ENCODE data around the gene TMEM86A. TPM values are rescaled to one million over a fixed set of nuclear protein-coding genes. Genes with fewer than 3 reads are reported as not detected.

The TMEM86A gene
- total RNA-seq, 4 donors from 2014 or later: 5.4 to 11.0 (median 6.8) TPM

GRCh38 chr11:18727479-18728236, 29.1 kb downstream of the TMEM86A start:
- peak in 1 of 2 donors; percentile 16 for DNase-seq (ENCODE audit: low spot score in 2 of 2)
- Histone ChIP-seq H3K9me3 (no peaks in the 10 kb centered on the region), H3K27ac (no peak overlapping the region), H3K4me1 (peaks cover 0 to 12% (median 0%) of the 10 kb centered on the region in 4 donors), H3K4me3 (no peak overlapping the region), H3K27me3 (no peaks in the 10 kb centered on the region), H3K36me3 (no peaks in the 10 kb centered on the region)
- TF ChIP-seq EP300 (IDR thresholded peaks at IDR 0.05): no peak
- TF ChIP-seq CTCF (IDR thresholded peaks at IDR 0.05): peak; percentile 68 to 79 (median 71)
- 52 to 58% methylated on average over 10 of the region's 10 CpGs for WGBS, 2 donors

GRCh38 chr11:18728658-18729057, 30.1 kb downstream of the TMEM86A start:
- WGBS, 2 donors: 91% methylated on average over 13 of the region's 13 CpGs
- Histone ChIP-seq H3K4me1 (peaks cover 0 to 12% (median 0%) of the 10 kb centered on the region in 4 donors), H3K27ac (no peak overlapping the region), H3K4me3 (no peak overlapping the region), H3K9me3 (no peaks in the 10 kb centered on the region), H3K27me3 (no peaks in the 10 kb centered on the region), H3K36me3 (no peaks in the 10 kb centered on the region)
- TF ChIP-seq EP300 (IDR thresholded peaks at IDR 0.05) (no peak), CTCF (IDR thresholded peaks at IDR 0.05) (no peak), POLR2A (IDR thresholded peaks at IDR 0.05) (no peak)
- DNase-seq (ENCODE audit: low spot score in 2 of 2): no peak

GRCh38 chr11:18729426-18729825, 30.8 kb downstream of the TMEM86A start:
- DNase-seq (ENCODE audit: low spot score in 2 of 2): no peak
- Histone ChIP-seq H3K27ac (no peak overlapping the region), H3K36me3 (no peaks in the 10 kb centered on the region), H3K27me3 (no peaks in the 10 kb centered on the region), H3K9me3 (no peaks in the 10 kb centered on the region), H3K4me3 (no peak overlapping the region), H3K4me1 (peaks cover 0 to 12% (median 0%) of the 10 kb centered on the region in 4 donors)
- 85 to 91% methylated on average over 11 to 14 of the region's 16 CpGs for WGBS, 2 donors
- no peak for TF ChIP-seq CTCF (IDR thresholded peaks at IDR 0.05)
- TF ChIP-seq POLR2A (IDR thresholded peaks at IDR 0.05): no peak
- no peak for TF ChIP-seq EP300 (IDR thresholded peaks at IDR 0.05)

GRCh38 chr11:18730020-18730419, 31.4 kb downstream of the TMEM86A start:
- no peak overlapping the region for H3K27ac ChIP-seq
- H3K36me3 ChIP-seq: no peaks in the 10 kb centered on the region
- TF ChIP-seq CTCF (IDR thresholded peaks at IDR 0.05): no peak
- TF ChIP-seq EP300 (IDR thresholded peaks at IDR 0.05): no peak
- TF ChIP-seq POLR2A (IDR thresholded peaks at IDR 0.05): no peak
- no peak for DNase-seq (ENCODE audit: low spot score in 2 of 2)
- no peak overlapping the region for H3K4me3 ChIP-seq
- no peaks in the 10 kb centered on the region for H3K27me3 ChIP-seq
- WGBS, 2 donors: 85 to 87% methylated on average over 9 of the region's 9 CpGs
- peaks cover 0 to 12% (median 0%) of the 10 kb centered on the region in 4 donors for H3K4me1 ChIP-seq
- no peaks in the 10 kb centered on the region for H3K9me3 ChIP-seq

- Histone ChIP-seq H3K27me3 (no peaks in the 10 kb centered on the region), H3K4me3 (no peak overlapping the region), H3K27ac (no peak overlapping the region), H3K9me3 (no peaks in the 10 kb centered on the region), H3K36me3 (no peaks in the 10 kb centered on the region), H3K4me1 (peaks cover 0 to 12% (median 0%) of the 10 kb centered on the region in 4 donors)
- DNase-seq (ENCODE audit: low spot score in 2 of 2): no peak
- TF ChIP-seq EP300 (IDR thresholded peaks at IDR 0.05): no peak
- 87 to 100% methylated on average over 2 of the region's 2 CpGs for WGBS, 2 donors
Observed at GRCh38 chr11:18731441-18731840, 32.9 kb downstream of the TMEM86A start.
